Fibroblast of pulmonary artery (primary cell): ENCODE data around the gene COL20A1.

Experiments used
- DNase-seq: peaks from one replicate; pipeline ENCODE4 v3.0.0-alpha.2; 2010; ENCODE audit warnings: low read depth
- H3K4me3 ChIP-seq: replicated peaks from 2 replicates; pipeline ENCODE4 v1.5.1; 2011; ENCODE audit warnings: low read depth, mild to moderate bottlenecking, control low read depth, low read length, moderate library complexity
- TF ChIP-seq, protein P1 (sequence below): IDR thresholded peaks from 2 replicates; pipeline ENCODE4 v1.5.1; 2011; ENCODE audit warnings: mild to moderate bottlenecking, control low read depth, low read length, inconsistent platforms; ENCODE audit errors: missing control alignments

Gene COL20A1

DNA sequence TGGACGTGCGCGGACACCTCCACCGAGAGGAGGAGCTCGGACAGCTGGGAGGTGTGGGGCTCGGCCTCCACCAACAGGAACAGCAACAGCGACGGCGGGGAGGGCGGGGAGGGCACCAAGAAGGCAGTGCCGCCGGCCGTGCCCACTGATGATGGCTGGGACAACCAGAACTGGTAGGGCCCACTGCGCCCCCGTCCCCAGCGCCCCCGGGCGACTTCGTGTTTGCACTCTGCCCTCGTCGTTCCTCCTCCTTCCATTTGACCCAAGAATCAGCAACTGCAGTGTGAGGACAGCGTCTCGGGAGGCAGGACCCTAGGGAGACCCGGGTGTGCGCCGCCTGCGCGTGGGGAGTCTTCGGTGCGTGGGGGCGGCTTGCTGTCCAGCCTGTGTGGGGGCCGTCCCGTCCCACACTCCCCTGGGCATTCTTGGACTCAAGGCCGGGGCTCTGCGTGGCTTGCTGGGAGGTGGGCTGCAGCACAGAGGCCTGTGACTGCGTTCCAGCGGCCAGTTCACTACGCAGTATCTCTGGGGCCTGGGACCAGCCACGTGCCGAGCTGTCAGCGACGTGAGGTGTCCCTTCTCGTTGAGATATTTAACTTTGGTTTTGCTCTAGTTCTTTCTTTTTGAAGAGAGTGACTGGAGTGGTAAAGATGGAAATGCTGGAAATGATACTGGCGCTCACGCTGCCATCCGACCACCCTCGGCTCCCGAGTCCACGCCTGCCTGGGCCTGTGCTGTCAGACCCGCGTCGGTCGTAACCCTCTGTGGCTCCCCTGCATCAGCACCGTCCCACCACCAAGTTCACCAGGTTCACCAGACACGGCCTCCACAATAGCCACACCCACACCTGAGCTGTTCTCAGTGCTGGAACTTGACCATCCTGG is 5.0 kb upstream of the COL20A1 start:
- H3K4me3 ChIP-seq = no peak overlapping the region
- no peak for DNase-seq
- TF ChIP-seq, protein P1, sequence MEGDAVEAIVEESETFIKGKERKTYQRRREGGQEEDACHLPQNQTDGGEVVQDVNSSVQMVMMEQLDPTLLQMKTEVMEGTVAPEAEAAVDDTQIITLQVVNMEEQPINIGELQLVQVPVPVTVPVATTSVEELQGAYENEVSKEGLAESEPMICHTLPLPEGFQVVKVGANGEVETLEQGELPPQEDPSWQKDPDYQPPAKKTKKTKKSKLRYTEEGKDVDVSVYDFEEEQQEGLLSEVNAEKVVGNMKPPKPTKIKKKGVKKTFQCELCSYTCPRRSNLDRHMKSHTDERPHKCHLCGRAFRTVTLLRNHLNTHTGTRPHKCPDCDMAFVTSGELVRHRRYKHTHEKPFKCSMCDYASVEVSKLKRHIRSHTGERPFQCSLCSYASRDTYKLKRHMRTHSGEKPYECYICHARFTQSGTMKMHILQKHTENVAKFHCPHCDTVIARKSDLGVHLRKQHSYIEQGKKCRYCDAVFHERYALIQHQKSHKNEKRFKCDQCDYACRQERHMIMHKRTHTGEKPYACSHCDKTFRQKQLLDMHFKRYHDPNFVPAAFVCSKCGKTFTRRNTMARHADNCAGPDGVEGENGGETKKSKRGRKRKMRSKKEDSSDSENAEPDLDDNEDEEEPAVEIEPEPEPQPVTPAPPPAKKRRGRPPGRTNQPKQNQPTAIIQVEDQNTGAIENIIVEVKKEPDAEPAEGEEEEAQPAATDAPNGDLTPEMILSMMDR = no peak

GRCh38 chr20:63288581-63289251 is 4.3 kb upstream of the COL20A1 start:
- DNase-seq = no peak
- TF ChIP-seq, protein P1 = no peak
- H3K4me3 ChIP-seq = no peak overlapping the region

- no peak for DNase-seq
- no peak overlapping the region for H3K4me3 ChIP-seq
- TF ChIP-seq, protein P1 = no peak
Measured at GRCh38 chr20:63289311-63290135, 3.5 kb upstream of the COL20A1 start.

DNA sequence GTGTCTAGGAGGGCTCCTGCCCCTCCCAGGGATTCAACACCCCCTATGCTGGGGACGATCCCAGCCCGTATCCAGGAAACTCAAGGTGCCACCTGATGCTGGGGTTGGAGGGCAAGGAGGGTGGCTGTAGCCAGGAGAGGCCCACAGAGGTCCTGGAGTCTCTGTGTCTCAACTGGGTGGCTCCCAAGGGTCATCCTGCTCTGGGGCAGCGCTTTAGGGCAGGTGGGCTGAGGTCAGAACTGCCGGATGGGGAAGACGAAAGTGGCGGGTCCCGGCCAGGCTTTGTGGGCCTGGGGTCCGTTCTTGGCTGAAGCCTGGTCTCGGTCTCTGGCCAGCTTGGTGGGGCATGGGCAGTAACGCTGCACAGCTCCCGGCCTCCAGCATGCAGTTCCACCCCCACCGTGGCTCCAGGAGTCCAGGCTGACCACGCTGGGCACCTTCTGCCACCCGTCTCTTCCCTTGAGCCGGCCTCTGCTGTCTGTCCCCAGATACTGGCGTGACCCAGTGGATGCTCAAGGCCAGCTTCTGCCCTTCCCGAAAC is 2.8 kb upstream of the COL20A1 start:
- TF ChIP-seq, protein P1 = no peak
- H3K4me3 ChIP-seq = no peak overlapping the region
- no peak for DNase-seq

DNA sequence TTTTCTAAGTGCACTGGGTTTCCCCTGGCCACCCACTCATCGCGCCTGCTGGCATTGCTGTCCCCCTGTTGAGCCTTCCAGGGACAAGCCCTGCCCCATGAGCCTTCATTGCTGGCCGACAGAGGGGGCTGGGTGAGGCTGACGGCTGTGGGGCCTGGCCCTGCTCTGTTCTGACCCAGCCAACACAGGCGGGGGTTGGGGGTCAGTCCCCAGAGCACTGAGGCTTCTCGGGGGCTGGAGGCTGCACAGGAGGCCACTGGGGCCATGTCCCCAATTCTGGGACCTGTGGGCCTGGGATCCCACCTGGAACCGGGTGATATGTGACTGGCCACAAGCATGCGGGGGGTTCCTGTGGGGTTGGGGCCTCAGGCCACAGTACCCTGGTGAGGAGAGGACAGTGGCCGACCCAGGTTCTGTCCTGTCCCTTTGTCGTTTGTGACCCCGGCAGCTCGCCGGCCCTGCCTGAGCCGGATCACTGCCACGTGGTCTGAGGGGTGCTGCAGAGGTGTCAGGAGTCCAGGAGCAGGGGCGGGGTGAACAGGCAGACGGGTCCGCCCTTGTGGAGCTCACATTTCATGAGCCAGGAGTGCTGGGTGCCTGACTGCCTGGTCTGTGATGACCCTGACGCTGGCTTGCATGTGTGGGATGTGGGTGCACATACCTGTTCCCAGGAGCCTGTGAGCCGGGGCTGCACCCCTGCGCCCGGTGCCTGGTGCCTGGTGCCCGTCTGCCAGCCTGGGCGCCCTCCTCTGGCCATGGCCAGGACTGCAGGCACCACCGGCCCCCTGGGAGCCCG is 2.1 kb upstream of the COL20A1 start:
- peak; percentile 11 for DNase-seq
- TF ChIP-seq, protein P1 = peak; percentile 46
- H3K4me3 ChIP-seq = no peak overlapping the region

DNA sequence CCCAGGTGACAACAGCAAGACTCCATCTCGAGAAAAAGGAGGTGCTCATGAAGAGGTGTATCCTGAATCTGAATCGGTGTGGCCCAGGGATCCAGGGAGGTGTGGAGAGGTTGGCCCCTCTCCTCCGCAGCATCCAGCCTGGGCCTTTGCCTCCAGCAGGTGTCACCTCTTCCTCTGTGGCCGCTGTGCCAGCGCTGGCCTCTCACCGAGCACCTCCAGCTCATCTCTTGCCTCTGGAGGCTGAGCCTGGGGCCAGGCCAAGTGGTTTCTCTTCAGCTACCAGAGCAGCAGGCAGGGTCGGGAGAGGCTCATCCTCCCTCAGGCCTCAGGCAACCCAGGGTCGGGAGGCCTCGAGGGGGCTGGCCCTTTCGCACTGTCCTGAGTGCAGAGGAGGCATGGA is 1.2 kb upstream of the COL20A1 start:
- TF ChIP-seq, protein P1 = no peak
- no peak for DNase-seq
- H3K4me3 ChIP-seq = no peak overlapping the region
